Hematopoietic multipotent progenitor cell treated with erythropoietin and hydrocortisone succinate and interleukin-3 and kit ligand, for 17 days (in vitro differentiated cells): ENCODE results near the gene TTN.

Experiments used
- DNase-seq: peaks from one replicate; pipeline ENCODE4 v3.0.0-alpha.2; 2015; ENCODE audit warnings: low spot score

Gene TTN

GRCh38 chr2:178807227-178808008, at the start of gene TTN:
TSS of gene TTN (minus strand) at chr2:178807423. CDS start at chr2:178804642, 2,781 bp downstream.
- DNase-seq, result no peak

- no peak for DNase-seq
Measured at GRCh38 chr2:178855151-178855550, 47.9 kb upstream of the TTN start.

GRCh38 chr2:178848335-178848734, 41.1 kb upstream of the TTN start:
- DNase-seq, result no peak

- no peak for DNase-seq
Measured at GRCh38 chr2:178846458-178846802, 39.2 kb upstream of the TTN start.

GRCh38 chr2:178845566-178846457, 38.6 kb upstream of the TTN start:
- DNase-seq, result no peak

- no peak for DNase-seq
Measured at GRCh38 chr2:178844701-178845100, 37.5 kb upstream of the TTN start.

GRCh38 chr2:178844269-178844668, 37.0 kb upstream of the TTN start:
- DNase-seq, result no peak

GRCh38 chr2:178843697-178844096, 36.5 kb upstream of the TTN start:
- DNase-seq, result no peak

- DNase-seq, result no peak
Measured at GRCh38 chr2:178836807-178837206, 29.6 kb upstream of the TTN start.

GRCh38 chr2:178834086-178834485, 26.9 kb upstream of the TTN start:
- DNase-seq, result no peak

- no peak for DNase-seq
Measured at GRCh38 chr2:178833382-178833781, 26.2 kb upstream of the TTN start.

GRCh38 chr2:178830451-178830850, 23.2 kb upstream of the TTN start:
- no peak for DNase-seq

- no peak for DNase-seq
Measured at GRCh38 chr2:178829981-178830380, 22.8 kb upstream of the TTN start.

- no peak for DNase-seq
Measured at GRCh38 chr2:178829299-178829960, 22.2 kb upstream of the TTN start.

GRCh38 chr2:178828486-178828881, 21.3 kb upstream of the TTN start:
- no peak for DNase-seq

- DNase-seq, result no peak
Measured at GRCh38 chr2:178827739-178828485, 20.7 kb upstream of the TTN start.

GRCh38 chr2:178827111-178827510, 19.9 kb upstream of the TTN start:
- DNase-seq, result no peak

- DNase-seq, result no peak
Measured at GRCh38 chr2:178825183-178825582, 18.0 kb upstream of the TTN start.

- no peak for DNase-seq
Measured at GRCh38 chr2:178824181-178824580, 17.0 kb upstream of the TTN start.

GRCh38 chr2:178819992-178820391, 12.8 kb upstream of the TTN start:
- DNase-seq, result no peak

GRCh38 chr2:178819147-178819875, 12.1 kb upstream of the TTN start:
- no peak for DNase-seq
